Measurements from ENCODE around the gene FBRSL1. TPM values are rescaled to one million over a fixed set of nuclear protein-coding genes. Genes with fewer than 3 reads are reported as not detected.
A peak's percentile ranks its signal among the peaks of the same experiment; 100 is the strongest.

Gene FBRSL1
- total RNA-seq, 1 donor from 2014 or later = 96.1 TPM

- intact Hi-C loops (cut with micrococcal nuclease) = no loop called here
- no peaks in the 10 kb centered on the region for H3K9me3 Mint-ChIP-seq
- H3K27me3 Mint-ChIP-seq = no peaks in the 10 kb centered on the region
- DNase-seq = no peak
- H3K27ac Mint-ChIP-seq = no peak overlapping the region
- no peak overlapping the region for H3K4me3 Mint-ChIP-seq
- no peaks in the 10 kb centered on the region for H3K4me1 Mint-ChIP-seq
- H3K36me3 Mint-ChIP-seq (ENCODE audit: low read depth) = no peaks in the 10 kb centered on the region
These were observed 57.3 kb downstream of the FBRSL1 start for GRCh38 chr12:132547205-132547740.

DNA sequence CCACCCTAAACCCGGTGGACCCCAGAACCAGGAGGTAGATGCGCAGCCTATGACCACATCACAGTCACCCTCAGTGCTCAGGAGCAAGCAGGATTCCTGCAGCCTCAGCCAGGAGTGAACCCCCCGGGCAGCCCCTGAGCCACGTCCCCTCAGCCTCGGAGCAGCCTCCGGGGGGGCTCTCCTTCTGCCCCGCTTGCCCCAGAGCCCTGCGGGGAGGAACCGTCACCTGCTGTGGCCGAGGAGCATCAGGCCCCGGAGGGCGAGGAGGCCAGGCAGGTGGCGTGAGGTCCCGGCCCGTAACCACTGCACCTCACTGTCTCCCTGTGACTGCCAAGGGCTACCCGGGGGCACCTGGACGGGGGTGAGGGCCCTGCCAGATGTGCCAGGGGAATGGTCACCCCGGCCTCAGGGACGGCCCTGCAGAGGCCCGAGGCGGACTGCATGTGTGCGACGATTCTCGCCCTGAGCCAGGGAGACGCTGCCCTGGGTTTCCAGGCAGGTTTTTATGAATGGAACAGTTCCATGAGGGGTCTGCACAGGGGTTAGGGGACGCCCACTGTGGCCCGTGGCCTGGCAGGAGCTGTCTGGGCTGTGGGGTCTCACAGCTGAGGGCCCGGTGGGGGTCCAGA is 58.6 kb downstream of the FBRSL1 start:
- H3K27me3 Mint-ChIP-seq = no peaks in the 10 kb centered on the region
- no peak overlapping the region for H3K4me3 Mint-ChIP-seq
- intact Hi-C loops (cut with micrococcal nuclease) = no loop called here
- no peak overlapping the region for H3K27ac Mint-ChIP-seq
- no peak for DNase-seq
- H3K36me3 Mint-ChIP-seq (ENCODE audit: low read depth) = no peaks in the 10 kb centered on the region
- H3K9me3 Mint-ChIP-seq = no peaks in the 10 kb centered on the region
- no peaks in the 10 kb centered on the region for H3K4me1 Mint-ChIP-seq

DNA sequence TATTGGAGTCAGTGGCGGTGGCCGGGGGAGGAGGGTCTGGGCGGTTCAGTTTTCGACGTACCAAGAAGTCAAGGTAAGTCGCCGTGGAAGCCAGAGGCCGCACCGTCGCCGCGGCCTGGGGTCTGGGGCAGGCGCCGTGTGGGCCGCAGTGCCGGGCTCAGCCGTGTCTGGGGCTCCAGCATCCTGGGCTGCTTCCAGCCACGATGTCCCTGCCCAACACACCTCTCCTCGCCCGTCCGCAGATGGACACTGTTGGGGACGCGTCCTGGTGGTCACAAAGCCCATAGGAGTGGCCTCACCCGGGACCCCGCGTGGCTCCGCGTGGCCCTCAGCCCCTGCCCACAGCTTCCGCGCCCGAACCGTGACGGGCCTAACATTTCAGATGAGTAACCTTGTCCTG is 59.1 kb downstream of the FBRSL1 start:
- H3K4me1 Mint-ChIP-seq = no peaks in the 10 kb centered on the region

GRCh38 chr12:132550014-132550802 is 60.3 kb downstream of the FBRSL1 start:
- no peak overlapping the region for H3K4me3 Mint-ChIP-seq
- intact Hi-C loops (cut with micrococcal nuclease) = no loop called here
- no peaks in the 10 kb centered on the region for H3K36me3 Mint-ChIP-seq (ENCODE audit: low read depth)
- no peaks in the 10 kb centered on the region for H3K9me3 Mint-ChIP-seq
- H3K27me3 Mint-ChIP-seq = no peaks in the 10 kb centered on the region
- no peak for DNase-seq
- H3K4me1 Mint-ChIP-seq = no peaks in the 10 kb centered on the region
- no peak overlapping the region for H3K27ac Mint-ChIP-seq

More for the DNA sequence above, 59.1 kb downstream of the FBRSL1 start:
- no peaks in the 10 kb centered on the region for H3K36me3 Mint-ChIP-seq (ENCODE audit: low read depth)
- H3K27ac Mint-ChIP-seq = no peak overlapping the region
- H3K27me3 Mint-ChIP-seq = no peaks in the 10 kb centered on the region
- H3K9me3 Mint-ChIP-seq = no peaks in the 10 kb centered on the region
- no peak overlapping the region for H3K4me3 Mint-ChIP-seq
- intact Hi-C loops (cut with micrococcal nuclease) = no loop called here
- no peak for DNase-seq

- Mint-ChIP-seq H3K4me3 (no peak overlapping the region), H3K9me3 (no peaks in the 10 kb centered on the region), H3K27ac (no peak overlapping the region), H3K27me3 (no peaks in the 10 kb centered on the region), H3K36me3 (ENCODE audit: low read depth) (no peaks in the 10 kb centered on the region), H3K4me1 (no peaks in the 10 kb centered on the region)
- no peak for DNase-seq
- intact Hi-C loops (cut with micrococcal nuclease) = no loop called here
These were observed 61.1 kb downstream of the FBRSL1 start for GRCh38 chr12:132550830-132551640.

- DNase-seq = no peak
- H3K4me3 Mint-ChIP-seq = no peak overlapping the region
- no peaks in the 10 kb centered on the region for H3K36me3 Mint-ChIP-seq (ENCODE audit: low read depth)
- H3K4me1 Mint-ChIP-seq = no peaks in the 10 kb centered on the region
- no peaks in the 10 kb centered on the region for H3K9me3 Mint-ChIP-seq
- no peak overlapping the region for H3K27ac Mint-ChIP-seq
- intact Hi-C loops (cut with micrococcal nuclease) = no loop called here
- no peaks in the 10 kb centered on the region for H3K27me3 Mint-ChIP-seq
These were observed 61.7 kb downstream of the FBRSL1 start for GRCh38 chr12:132551641-132552031.

DNA sequence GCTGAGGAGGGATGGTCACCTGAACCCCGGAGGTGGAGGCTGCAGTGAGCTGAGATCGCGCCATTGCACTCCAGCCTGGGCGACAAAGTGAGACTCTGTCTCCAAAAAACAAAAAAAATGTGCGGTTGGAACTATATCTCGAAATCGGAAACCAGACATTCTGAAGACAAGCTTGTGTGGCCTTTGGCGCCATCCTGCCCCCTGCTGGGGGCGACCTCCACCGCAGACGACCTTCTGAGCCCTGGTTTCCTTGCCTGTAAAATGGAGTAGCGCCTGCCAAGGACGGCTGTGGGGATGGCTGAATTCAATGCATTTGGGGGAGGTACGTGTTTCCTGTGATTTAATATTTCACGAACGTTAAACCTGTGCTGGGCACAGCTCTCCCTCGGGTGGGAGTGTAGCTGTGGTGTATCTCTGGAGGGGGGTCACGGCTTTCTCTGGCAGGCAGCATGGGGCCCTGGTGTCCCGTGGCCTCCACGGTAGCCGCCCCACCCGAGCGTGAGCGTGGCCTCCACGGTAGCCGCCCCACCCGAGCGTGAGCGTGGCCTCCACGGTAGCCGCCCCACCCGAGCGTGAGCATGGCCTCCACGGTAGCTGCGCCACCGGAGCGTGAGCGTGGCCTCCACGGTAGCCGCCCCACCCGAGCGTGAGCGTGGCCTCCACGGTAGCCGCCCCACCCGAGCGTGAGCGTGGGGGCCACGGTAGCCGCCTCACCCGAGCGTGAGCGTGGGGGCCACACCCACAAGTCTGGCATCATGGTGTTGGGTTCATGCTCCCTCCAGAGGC is 65.1 kb downstream of the FBRSL1 start:
- DNase-seq = peak; percentile 71
- no peak overlapping the region for H3K4me3 Mint-ChIP-seq
- no peaks in the 10 kb centered on the region for H3K36me3 Mint-ChIP-seq (ENCODE audit: low read depth)
- H3K27ac Mint-ChIP-seq = no peak overlapping the region
- peaks cover 9% of the 10 kb centered on the region for H3K27me3 Mint-ChIP-seq
- H3K4me1 Mint-ChIP-seq = peaks cover 4% of the 10 kb centered on the region
- intact Hi-C loops (cut with micrococcal nuclease) = no loop called here
- H3K9me3 Mint-ChIP-seq = no peaks in the 10 kb centered on the region

DNA sequence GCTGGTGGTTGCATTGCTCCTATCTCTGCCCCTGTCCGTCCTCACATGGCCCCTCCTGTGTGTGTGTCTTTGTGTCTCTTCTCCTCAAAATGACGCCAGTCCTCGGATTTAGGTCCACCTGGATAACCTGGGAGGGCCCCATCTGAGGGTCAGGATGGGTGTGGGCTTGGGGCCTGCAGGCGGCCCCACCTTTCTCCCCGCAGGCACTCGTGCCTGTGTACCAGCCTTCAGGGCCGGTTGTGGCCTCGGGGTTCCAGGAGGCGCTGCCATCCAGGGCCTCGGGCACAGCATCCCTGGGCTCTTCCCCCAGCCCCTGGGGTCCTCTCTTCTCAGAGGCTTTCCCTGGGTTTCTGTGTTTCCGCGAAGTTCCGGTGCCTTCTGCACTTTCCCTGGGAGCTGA is 65.7 kb downstream of the FBRSL1 start:
- Mint-ChIP-seq H3K27me3 (peaks cover 9% of the 10 kb centered on the region), H3K4me3 (no peak overlapping the region), H3K9me3 (no peaks in the 10 kb centered on the region), H3K36me3 (ENCODE audit: low read depth) (no peaks in the 10 kb centered on the region), H3K4me1 (peaks cover 4% of the 10 kb centered on the region), H3K27ac (no peak overlapping the region)
- intact Hi-C loops (cut with micrococcal nuclease) = no loop called here
- DNase-seq = no peak

- intact Hi-C loops (cut with micrococcal nuclease) = no loop called here
- H3K9me3 Mint-ChIP-seq = no peaks in the 10 kb centered on the region
- DNase-seq = no peak
- no peaks in the 10 kb centered on the region for H3K36me3 Mint-ChIP-seq (ENCODE audit: low read depth)
- H3K27ac Mint-ChIP-seq = no peak overlapping the region
- H3K4me3 Mint-ChIP-seq = no peak overlapping the region
- peaks cover 5% of the 10 kb centered on the region for H3K4me1 Mint-ChIP-seq
- peaks cover 9% of the 10 kb centered on the region for H3K27me3 Mint-ChIP-seq
These were observed 66.3 kb downstream of the FBRSL1 start for GRCh38 chr12:132556216-132556615.

- Mint-ChIP-seq H3K36me3 (ENCODE audit: low read depth) (no peaks in the 10 kb centered on the region), H3K9me3 (no peaks in the 10 kb centered on the region), H3K4me3 (no peak overlapping the region), H3K4me1 (peaks cover 6% of the 10 kb centered on the region), H3K27me3 (peaks cover 9% of the 10 kb centered on the region), H3K27ac (no peak overlapping the region)
- no peak for DNase-seq
- intact Hi-C loops (cut with micrococcal nuclease) = no loop called here
These were observed 66.8 kb downstream of the FBRSL1 start for GRCh38 chr12:132556801-132557200.

DNA sequence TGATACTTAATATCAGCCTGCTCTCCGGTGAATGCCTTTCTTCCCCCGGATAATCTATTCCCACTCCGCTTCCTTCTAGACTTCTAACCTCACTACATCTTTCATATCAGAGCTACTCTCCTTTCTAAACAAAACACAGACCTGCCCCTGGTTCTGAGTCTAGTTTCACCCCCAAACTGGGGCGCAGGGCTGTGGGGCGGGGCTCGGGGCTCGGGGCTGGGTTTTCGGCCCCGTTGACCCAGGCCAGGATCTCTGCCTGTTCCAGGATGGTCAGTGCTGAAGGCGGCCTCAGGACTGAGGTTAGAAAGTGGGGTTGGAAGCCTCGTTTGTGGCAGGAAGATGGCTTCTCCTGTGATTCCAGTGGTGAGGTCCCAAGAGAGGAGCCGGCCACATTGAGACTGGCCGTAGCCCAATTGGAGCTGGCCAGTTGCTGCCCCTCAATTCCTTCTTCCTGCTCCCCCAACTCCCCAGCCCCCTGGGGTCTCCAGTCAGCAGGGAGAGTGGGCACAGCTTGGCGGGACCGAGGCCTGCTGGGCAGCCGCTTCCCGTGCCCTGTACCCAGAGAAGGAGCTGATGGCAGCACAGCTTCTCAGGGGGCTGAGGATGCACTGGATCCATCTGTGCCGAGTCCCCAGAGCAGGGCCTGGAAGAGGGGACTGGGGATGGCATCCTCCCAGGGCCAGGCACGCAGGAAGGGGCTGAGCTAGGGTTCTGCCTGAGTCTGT is 67.5 kb downstream of the FBRSL1 start:
- Mint-ChIP-seq H3K4me1 (peaks cover 6% of the 10 kb centered on the region), H3K9me3 (no peaks in the 10 kb centered on the region), H3K27me3 (peaks cover 9% of the 10 kb centered on the region), H3K4me3 (no peak overlapping the region), H3K36me3 (ENCODE audit: low read depth) (no peaks in the 10 kb centered on the region), H3K27ac (no peak overlapping the region)
- intact Hi-C loops (cut with micrococcal nuclease) = no loop called here
- DNase-seq = no peak

GRCh38 chr12:132558042-132558856 is 68.3 kb downstream of the FBRSL1 start:
- Mint-ChIP-seq H3K4me3 (peak overlapping the region; percentile 50), H3K27ac (no peak overlapping the region), H3K9me3 (no peaks in the 10 kb centered on the region), H3K36me3 (ENCODE audit: low read depth) (no peaks in the 10 kb centered on the region), H3K4me1 (peaks cover 6% of the 10 kb centered on the region), H3K27me3 (peaks cover 9% of the 10 kb centered on the region)
- peak; percentile 63 for DNase-seq
- intact Hi-C loops (cut with micrococcal nuclease) = no loop called here

Measured in activated CD4-positive, alpha-beta T cell treated with anti-CD3 and anti-CD28 coated beads, Interleukin-2, amount 10 ng/mL, durations not matched to agents 24 days and 14 days (primary cell).